WI38 (cell line): ENCODE results near the gene CDH16.

Experiments used
- H3K4me3 ChIP-seq: 2 replicates; pipeline ENCODE4 v1.5.1; 2011; ENCODE audit warnings: low read depth, mild to moderate bottlenecking, control low read depth, low read length
- CTCF ChIP-seq: IDR thresholded peaks from 2 replicates; pipeline ENCODE4 v1.5.1; 2012; ENCODE audit warnings: low read depth, mild to moderate bottlenecking, control low read depth, low read length

Gene CDH16

GRCh38 chr16:66950437-66950836, 31.8 kb upstream of the CDH16 start:
- no peak overlapping the region for H3K4me3 ChIP-seq
- no peak for TF ChIP-seq CTCF

GRCh38 chr16:66949472-66949871, 30.8 kb upstream of the CDH16 start:
- no peak for TF ChIP-seq CTCF
- H3K4me3 ChIP-seq, result no peak overlapping the region

- H3K4me3 ChIP-seq, result no peak overlapping the region; the same call in 1 of the 2 replicates
- no peak for TF ChIP-seq CTCF
Observed at GRCh38 chr16:66948837-66949225, 30.1 kb upstream of the CDH16 start.

GRCh38 chr16:66948134-66948836, 29.6 kb upstream of the CDH16 start:
- peak overlapping the region; percentile 48 for H3K4me3 ChIP-seq
- TF ChIP-seq CTCF, result no peak

- peak overlapping the region; percentile 48 for H3K4me3 ChIP-seq
- TF ChIP-seq CTCF, result peak; percentile 79
Observed at GRCh38 chr16:66947302-66948065, 28.8 kb upstream of the CDH16 start.

GRCh38 chr16:66946974-66947301, 28.3 kb upstream of the CDH16 start:
- no peak for TF ChIP-seq CTCF
- no peak overlapping the region for H3K4me3 ChIP-seq

- no peak for TF ChIP-seq CTCF
- H3K4me3 ChIP-seq, result no peak overlapping the region
Observed at GRCh38 chr16:66946541-66946940, 27.9 kb upstream of the CDH16 start.
